ENCODE results near the gene MPO. TPM values are rescaled to one million over a fixed set of nuclear protein-coding genes. Genes with fewer than 3 reads are reported as not detected.

Gene MPO
- total and polyA plus RNA-seq, 9 of the 15 experiments (the other 6 are each of a cell fraction or from before 2014, with no cell fraction given), result 0.04 to 0.47 (median 0.39) TPM; not detected in 6

GRCh38 chr17:58265902-58266875, 14.5 kb downstream of the MPO start:
- Histone ChIP-seq H4K20me1 (replicated peaks; ENCODE audit: control insufficient read depth, insufficient read depth, low read length) (peaks cover 5% of the 10 kb centered on the region; the same call in 1 of the 2 replicates), H3K79me2 (ENCODE audit: control insufficient read depth, insufficient read depth, low read length) (no peaks in the 10 kb centered on the region), H3K27ac (ENCODE audit: extremely low read depth, low read depth, low read length) (no peak overlapping the region), H3K36me3 (ENCODE audit: control insufficient read depth, insufficient read depth, low read length) (no peaks in the 10 kb centered on the region), H2AFZ (ENCODE audit: low read depth, low read length) (no peak overlapping the region), H3K27me3 (ENCODE audit: control insufficient read depth in 2 of 2, insufficient read depth in 2 of 2, low read length in 2 of 2) (peaks cover 43 to 73% of the 10 kb centered on the region in 2 experiments), H3K4me3 (no peak overlapping the region), H3K4me1 (replicated peaks in 1 of 2; ENCODE audit: control insufficient read depth in 2 of 2, insufficient read depth in 2 of 2, low read length in 2 of 2) (0 out of 5 replicates have a peak, but pooled peaks cover 0 to 2% of the 10 kb centered on the region in 2 experiments), H3K4me2 (ENCODE audit: insufficient read depth, low read length) (no peak overlapping the region), H3K9me1 (ENCODE audit: control insufficient read depth, insufficient read depth, low read length) (no peaks in the 10 kb centered on the region), H3K9ac (ENCODE audit: insufficient read depth in 1 of 2, low read depth in 2 of 2, low read length in 2 of 2) (no peak overlapping the region), H3K9me3 (replicated peaks; ENCODE audit: control insufficient read depth, insufficient read depth, low read depth, low read length) (no peaks in the 10 kb centered on the region)
- 1% methylated on average over 7 of the region's 7 CpGs for WGBS (ENCODE audit: insufficient coverage, low coverage, missing lambda C conversion rate)
- ATAC-seq (no peak), FAIRE-seq (no peak), DNase-seq (ENCODE audit: extremely low read depth in 1 of 4, low spot score in 3 of 4) (no peak)
- TF ChIP-seq CHCHD3 (CRISPR knock-in tag; IDR thresholded peaks at IDR 0.05) (no peak), JUND (IDR thresholded peaks at IDR 0.05; ENCODE audit: borderline replicate concordance, low read depth, low read length) (no peak), JUND (tag; IDR thresholded peaks at IDR 0.05; ENCODE audit: borderline replicate concordance, low read depth, low read length) (no peak), FOSL1 (tag; conservative IDR thresholded peaks at IDR 0.05) (no peak), ELF4 (CRISPR knock-in tag; IDR thresholded peaks at IDR 0.05) (no peak), DPF2 (IDR thresholded peaks at IDR 0.05) (no peak), SMARCA5 (IDR thresholded peaks at IDR 0.05) (no peak), ZNF165 (CRISPR knock-in tag; IDR thresholded peaks at IDR 0.05; ENCODE audit: borderline replicate concordance) (no peak), SETDB1 (IDR thresholded peaks at IDR 0.05; ENCODE audit: low read length) (no peak), TCF15 (CRISPR knock-in tag; IDR thresholded peaks at IDR 0.05) (no peak)
- intact Hi-C loops (cut with micrococcal nuclease), result no loop called here
- in situ Hi-C loops (cut with MboI), result no loop called here
- ChIA-PET POLR2A (interaction anchor here (0.8 kb wide), 1 partner anchor 252 kb away, joined by 5 read pairs; no protein-coding TSS in a partner anchor), CTCF (ENCODE audit: low intra/inter-chr PET ratio) (no interaction called here)
- no TSS peak for BruUV-seq (replicated peaks)
